ENCODE data around the gene KLHL20.
"Not testable (repeated sequence)": the region's sequence is repeated elsewhere in the genome, so short reads cannot be mapped to it uniquely, and the experiment has no call there.

The KLHL20 gene

DNA sequence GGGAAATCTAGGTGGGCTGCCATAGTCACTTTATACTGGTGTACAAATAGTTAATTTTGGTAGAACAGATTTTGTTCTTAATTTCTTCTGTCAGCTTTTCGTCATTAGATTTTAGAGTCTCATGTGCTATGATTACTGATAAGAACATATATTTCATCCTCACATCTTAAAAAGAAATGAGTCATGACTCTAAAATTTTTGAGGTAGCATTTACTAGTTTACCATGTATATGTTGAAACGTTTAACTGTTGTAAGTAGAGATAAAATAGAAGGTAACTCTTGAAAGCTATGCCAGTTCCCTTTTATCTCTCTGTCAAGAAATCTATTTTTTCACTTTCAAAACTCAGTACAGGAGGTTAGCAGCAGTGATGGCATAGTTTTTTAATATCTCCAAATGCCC is 53.4 kb downstream of the KLHL20 start:
- TF ChIP-seq, protein P1, sequence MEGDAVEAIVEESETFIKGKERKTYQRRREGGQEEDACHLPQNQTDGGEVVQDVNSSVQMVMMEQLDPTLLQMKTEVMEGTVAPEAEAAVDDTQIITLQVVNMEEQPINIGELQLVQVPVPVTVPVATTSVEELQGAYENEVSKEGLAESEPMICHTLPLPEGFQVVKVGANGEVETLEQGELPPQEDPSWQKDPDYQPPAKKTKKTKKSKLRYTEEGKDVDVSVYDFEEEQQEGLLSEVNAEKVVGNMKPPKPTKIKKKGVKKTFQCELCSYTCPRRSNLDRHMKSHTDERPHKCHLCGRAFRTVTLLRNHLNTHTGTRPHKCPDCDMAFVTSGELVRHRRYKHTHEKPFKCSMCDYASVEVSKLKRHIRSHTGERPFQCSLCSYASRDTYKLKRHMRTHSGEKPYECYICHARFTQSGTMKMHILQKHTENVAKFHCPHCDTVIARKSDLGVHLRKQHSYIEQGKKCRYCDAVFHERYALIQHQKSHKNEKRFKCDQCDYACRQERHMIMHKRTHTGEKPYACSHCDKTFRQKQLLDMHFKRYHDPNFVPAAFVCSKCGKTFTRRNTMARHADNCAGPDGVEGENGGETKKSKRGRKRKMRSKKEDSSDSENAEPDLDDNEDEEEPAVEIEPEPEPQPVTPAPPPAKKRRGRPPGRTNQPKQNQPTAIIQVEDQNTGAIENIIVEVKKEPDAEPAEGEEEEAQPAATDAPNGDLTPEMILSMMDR (IDR thresholded peaks at IDR 0.05; ENCODE audit: insufficient read depth, low read length, poor library complexity, severe bottlenecking) = no peak
- no peak for DNase-seq (ENCODE audit: extremely low read depth, insufficient read length)
- no peak overlapping the region for H3K4me3 ChIP-seq (replicated peaks; ENCODE audit: low read depth, low read length)
- H3K27me3 ChIP-seq (replicated peaks; ENCODE audit: control insufficient read depth, insufficient read depth, low read length) = no peaks in the 10 kb centered on the region
- peaks cover 1% of the 10 kb centered on the region; the same call in 1 of the 2 replicates for H3K36me3 ChIP-seq (ENCODE audit: control insufficient read depth, insufficient read depth, low read length)

DNA sequence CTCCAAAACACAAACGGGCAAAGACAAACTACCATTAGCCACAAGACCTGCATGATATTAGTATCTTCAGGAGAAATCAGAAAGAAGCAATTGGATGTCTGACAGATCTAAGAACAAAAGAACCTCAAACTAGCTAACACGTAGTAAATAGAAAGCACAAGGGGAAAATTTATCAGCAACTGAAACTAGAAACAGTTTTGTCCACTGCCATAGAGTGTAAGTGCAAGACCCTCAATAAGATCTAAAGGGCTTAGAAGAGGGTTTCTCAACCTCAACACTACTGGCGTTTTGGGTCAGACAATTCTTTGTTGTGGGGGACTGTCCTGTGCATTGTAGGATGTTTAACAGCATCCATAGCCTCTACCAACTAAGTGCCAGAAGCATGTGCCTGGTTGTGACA is 54.0 kb downstream of the KLHL20 start:
- Histone ChIP-seq H3K27me3 (replicated peaks; ENCODE audit: control insufficient read depth, insufficient read depth, low read length) (no peaks in the 10 kb centered on the region), H3K4me3 (replicated peaks; ENCODE audit: low read depth, low read length) (no peak overlapping the region), H3K36me3 (ENCODE audit: control insufficient read depth, insufficient read depth, low read length) (peaks cover 1% of the 10 kb centered on the region; the same call in 1 of the 2 replicates)
- DNase-seq (ENCODE audit: extremely low read depth, insufficient read length) = no peak
- TF ChIP-seq, protein P1 (IDR thresholded peaks at IDR 0.05; ENCODE audit: insufficient read depth, low read length, poor library complexity, severe bottlenecking) = no peak

DNA sequence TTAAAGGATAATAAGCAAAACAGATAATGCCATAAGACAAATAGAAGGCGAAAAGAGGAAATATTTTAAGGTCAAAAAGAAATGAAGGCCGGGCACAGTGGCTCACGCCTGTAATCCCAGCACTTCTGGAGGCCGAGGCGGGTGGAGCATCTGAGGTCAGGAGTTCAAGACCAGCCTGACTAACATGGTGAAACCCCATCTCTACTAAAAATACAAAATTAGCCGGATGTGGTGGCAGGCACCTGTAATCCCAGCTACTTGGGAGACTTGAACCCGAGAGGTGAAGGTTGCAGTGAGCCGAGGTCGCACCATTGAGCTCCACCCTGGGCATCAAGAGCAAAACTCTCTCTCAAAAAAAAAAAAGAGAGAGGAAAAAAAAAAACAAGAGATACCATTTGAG is 55.5 kb downstream of the KLHL20 start:
- H3K27me3 ChIP-seq (replicated peaks; ENCODE audit: control insufficient read depth, insufficient read depth, low read length); H3K4me3 ChIP-seq (replicated peaks; ENCODE audit: low read depth, low read length); DNase-seq (ENCODE audit: extremely low read depth, insufficient read length); H3K36me3 ChIP-seq (ENCODE audit: control insufficient read depth, insufficient read depth, low read length): not testable (repeated sequence)

DNA sequence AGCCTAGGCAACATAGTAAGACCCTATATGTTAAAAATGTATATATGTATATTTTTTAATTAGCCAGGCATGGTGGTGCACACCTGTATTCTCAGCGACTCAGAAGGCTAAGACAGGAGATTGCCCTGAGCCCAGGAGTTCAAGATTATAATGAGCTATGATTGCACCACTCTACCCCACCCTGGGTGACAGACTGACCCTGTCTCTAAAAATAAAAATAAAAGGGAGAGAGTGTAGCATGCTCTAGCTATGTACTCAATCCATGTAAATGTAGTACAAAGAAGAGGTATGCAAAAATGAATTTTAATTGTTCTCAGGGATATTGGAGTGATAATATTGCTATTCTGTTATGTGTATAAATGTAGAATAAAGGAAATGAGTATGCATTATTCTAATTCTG is 56.8 kb downstream of the KLHL20 start:
- DNase-seq (ENCODE audit: extremely low read depth, insufficient read length) = no peak
- Histone ChIP-seq H3K36me3 (ENCODE audit: control insufficient read depth, insufficient read depth, low read length) (no peaks in the 10 kb centered on the region), H3K4me3 (replicated peaks; ENCODE audit: low read depth, low read length) (no peak overlapping the region), H3K27me3 (replicated peaks; ENCODE audit: control insufficient read depth, insufficient read depth, low read length) (no peaks in the 10 kb centered on the region)
- TF ChIP-seq, protein P1 (IDR thresholded peaks at IDR 0.05; ENCODE audit: insufficient read depth, low read length, poor library complexity, severe bottlenecking) = no peak

DNA sequence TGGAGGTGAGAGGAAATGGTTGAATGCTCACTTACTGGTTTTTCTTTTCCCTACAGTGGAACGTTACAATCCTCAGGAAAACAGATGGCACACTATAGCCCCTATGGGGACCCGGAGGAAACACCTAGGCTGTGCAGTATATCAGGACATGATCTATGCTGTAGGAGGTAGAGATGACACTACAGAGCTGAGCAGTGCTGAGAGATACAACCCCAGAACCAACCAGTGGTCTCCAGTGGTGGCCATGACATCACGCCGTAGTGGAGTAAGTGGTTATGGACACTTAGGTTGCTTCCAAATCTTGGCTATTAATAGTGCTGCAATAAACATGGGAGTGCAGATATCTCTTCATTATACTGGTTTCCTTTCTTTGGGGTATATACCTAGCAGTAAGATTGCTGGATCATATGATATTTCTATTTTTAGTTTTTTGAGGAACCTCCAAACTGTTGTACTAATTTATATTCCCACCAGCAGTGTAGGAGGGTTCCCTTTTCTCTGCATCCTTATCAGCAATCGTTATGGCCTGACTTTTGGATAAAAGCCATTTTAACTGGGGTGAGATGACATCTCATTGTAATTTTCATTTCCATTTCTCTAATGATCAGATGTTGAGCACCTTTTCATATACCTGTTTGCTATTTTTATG is 60.9 kb downstream of the KLHL20 start:
- no peaks in the 10 kb centered on the region; the same call in 1 of the 2 replicates for H3K36me3 ChIP-seq (ENCODE audit: control insufficient read depth, insufficient read depth, low read length)

DNA sequence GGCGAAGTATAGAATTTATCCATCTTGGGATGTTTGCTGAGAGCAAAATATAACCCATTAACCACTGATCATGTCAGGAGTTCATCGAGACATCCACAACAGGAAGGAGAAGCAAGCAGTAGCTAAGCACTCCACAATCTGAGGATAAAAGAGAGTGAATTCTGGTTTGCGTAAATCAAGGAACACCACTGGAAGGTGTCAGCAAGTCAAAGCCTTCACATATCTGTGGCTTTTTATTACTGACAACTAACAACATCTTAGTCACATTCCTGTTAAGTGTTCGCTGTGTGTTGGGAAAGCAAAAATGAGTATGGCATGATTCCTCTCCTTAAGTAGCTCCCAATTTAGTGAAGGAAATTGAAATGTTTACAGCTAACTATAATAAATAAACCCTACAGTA is 65.2 kb downstream of the KLHL20 start:
- H3K27me3 ChIP-seq (replicated peaks; ENCODE audit: control insufficient read depth, insufficient read depth, low read length) = no peaks in the 10 kb centered on the region
- H3K4me3 ChIP-seq (replicated peaks; ENCODE audit: low read depth, low read length) = no peak overlapping the region
- DNase-seq (ENCODE audit: extremely low read depth, insufficient read length) = no peak
- peaks cover 5% of the 10 kb centered on the region for H3K36me3 ChIP-seq (ENCODE audit: control insufficient read depth, insufficient read depth, low read length)
- TF ChIP-seq, protein P1 (IDR thresholded peaks at IDR 0.05; ENCODE audit: insufficient read depth, low read length, poor library complexity, severe bottlenecking) = no peak

More for the DNA sequence above, 60.9 kb downstream of the KLHL20 start:
- no peak overlapping the region for H3K4me3 ChIP-seq (replicated peaks; ENCODE audit: low read depth, low read length)
- DNase-seq (ENCODE audit: extremely low read depth, insufficient read length) = no peak
- TF ChIP-seq, protein P1 (IDR thresholded peaks at IDR 0.05; ENCODE audit: insufficient read depth, low read length, poor library complexity, severe bottlenecking) = no peak
- H3K27me3 ChIP-seq (replicated peaks; ENCODE audit: control insufficient read depth, insufficient read depth, low read length) = no peaks in the 10 kb centered on the region

Measured in GM06990 (cell line).